TTC549 (cell line): ENCODE measurements around the gene HYAL3.
"Not testable (repeated sequence)": the region's sequence is repeated elsewhere in the genome, so short reads cannot be mapped to it uniquely, and the experiment has no call there.

Experiments
- FAIRE-seq: peaks from 2 replicates; lab custom pipeline; 2012; peaks lifted over from hg19 to GRCh38; lab: Jason Lieb, UNC

HYAL3 gene

GRCh38 chr3:50269460-50269859 lies 29.7 kb downstream of the HYAL3 start:
- FAIRE-seq, result no peak

GRCh38 chr3:50268703-50269451 lies 30.3 kb downstream of the HYAL3 start, which contains the start of gene SEMA3B:
TSS of gene SEMA3B (plus strand) at chr3:50269147. CDS start at chr3:50269241, 94 bp downstream.
- no peak for FAIRE-seq

DNA sequence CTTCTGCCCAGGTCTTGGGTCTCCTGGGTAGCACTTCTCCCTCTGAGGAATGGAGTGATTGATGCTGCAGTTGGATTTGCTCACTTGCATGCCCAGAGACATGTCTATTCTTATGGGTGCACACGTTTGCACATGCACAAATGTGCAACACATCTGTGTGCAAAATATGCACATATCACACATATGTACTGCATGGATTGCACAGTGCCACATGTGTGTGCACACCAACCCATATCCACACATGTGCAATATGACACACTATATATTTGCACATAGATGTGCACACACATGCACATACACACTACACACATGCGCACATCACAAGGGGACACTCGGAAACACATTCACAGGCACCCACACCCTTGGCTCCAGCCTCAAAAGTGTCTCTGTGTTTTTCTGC lies 30.9 kb downstream of the HYAL3 start:
- no peak for FAIRE-seq

GRCh38 chr3:50267280-50267913 lies 31.8 kb downstream of the HYAL3 start:
- FAIRE-seq, result no peak

DNA sequence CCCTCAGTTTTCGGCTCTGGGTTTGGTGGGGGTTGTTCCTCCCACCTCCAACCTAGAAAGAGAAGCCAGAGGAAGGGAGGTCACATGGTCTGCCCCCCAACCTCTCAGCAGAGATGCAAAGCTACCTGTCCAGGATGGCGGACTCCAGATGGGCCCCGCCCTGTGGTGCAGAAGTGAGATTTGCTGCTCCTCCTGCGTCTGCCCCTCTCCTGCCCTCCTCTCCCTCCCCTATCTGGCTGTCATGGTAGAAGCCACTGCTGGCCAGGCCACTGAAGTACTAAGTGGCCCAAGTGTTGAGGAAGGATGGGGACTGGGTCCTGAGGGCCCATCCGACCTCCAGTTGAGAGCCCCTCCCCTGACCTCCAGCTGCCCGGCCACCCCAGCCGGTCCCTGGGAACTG lies 32.4 kb downstream of the HYAL3 start:
- no peak for FAIRE-seq

DNA sequence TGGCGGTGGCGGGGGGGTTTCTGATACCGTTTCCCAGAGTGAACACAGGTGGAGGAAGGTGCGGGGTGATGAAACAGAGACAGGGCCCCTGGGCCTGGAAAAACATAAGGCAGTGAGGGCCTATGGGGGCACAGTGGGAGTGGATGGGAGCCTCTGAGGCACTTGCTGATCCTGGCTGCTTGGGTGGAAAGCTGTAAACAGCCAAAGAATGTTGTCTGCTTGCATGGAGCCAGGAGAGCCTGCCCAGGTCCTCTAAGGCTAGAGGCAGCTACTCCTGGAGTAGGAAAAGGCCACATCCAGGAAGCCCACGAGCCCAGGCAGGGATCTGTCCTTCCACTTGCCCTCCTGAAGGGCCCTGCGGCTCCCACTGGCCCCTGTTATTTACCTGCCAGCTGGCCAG lies 33.2 kb downstream of the HYAL3 start:
- no peak for FAIRE-seq

DNA sequence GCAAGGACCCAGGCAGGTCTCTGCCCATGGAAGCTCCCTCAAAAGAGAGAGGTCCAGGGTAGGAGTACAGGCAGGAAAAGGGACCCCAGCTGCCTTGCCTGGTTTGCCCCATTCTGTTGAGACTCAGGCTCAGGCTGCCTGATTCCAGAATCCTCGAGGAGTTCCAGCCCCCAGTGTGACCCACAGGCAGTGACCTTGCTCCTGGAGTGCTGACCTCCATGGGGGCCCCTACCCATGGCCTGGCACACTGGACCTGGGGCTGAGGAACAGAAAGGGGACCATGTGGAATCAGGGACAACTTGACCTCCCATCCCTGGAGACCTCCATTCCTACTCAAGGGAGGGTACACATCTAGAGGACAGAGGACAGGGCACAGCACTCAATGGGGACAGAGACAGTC lies 33.6 kb downstream of the HYAL3 start:
- no peak for FAIRE-seq

DNA sequence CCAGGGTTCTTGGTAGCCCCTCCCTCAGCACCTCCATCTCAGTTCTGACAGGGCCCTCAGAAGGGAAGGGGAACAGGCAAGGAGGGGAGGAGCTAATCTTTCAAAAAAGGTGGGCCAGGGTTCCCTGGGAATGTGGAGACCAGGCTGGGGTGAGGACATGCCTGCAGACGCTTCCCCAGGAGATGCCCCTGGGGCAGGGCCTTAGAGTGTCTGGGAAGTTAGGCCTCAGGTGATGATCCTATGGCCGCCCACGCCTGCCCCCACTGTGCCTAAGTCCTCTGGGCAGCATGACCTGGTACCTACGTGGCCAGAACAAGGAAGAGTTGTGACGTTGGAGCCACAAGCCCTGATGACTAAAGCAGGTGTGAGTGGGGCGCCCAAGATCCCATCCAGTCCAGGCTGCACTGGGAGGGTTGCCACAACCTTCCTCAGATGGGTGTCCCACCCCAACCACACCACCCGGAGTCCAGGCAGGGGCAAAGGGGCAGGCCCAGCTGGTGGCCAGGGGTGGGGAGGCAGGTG lies 34.2 kb downstream of the HYAL3 start:
- no peak for FAIRE-seq

- FAIRE-seq, result no peak
These were observed 34.7 kb downstream of the HYAL3 start for GRCh38 chr3:50264383-50264963.

GRCh38 chr3:50263478-50264382 lies 35.5 kb downstream of the HYAL3 start:
- FAIRE-seq, result no peak

DNA sequence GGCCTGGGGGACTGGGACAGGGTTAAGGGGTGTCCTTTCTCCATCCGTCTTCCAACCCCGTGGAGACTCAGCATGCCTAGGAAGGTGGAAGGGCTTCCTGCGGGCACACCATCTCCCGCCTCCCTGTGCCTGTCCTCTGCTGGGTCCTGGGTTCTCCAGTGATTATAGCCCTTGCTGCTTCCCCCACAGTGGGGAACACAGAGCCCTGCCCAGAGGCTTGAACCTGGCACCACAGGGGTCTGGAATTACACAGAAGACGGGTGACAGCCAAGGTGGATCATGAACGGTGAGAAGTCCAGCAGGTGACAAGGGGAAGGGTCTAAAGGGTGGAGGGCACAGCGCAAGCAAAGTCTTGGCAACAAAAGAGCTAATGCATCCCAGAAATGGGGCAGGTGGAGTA lies 36.4 kb downstream of the HYAL3 start:
- FAIRE-seq, result no peak

DNA sequence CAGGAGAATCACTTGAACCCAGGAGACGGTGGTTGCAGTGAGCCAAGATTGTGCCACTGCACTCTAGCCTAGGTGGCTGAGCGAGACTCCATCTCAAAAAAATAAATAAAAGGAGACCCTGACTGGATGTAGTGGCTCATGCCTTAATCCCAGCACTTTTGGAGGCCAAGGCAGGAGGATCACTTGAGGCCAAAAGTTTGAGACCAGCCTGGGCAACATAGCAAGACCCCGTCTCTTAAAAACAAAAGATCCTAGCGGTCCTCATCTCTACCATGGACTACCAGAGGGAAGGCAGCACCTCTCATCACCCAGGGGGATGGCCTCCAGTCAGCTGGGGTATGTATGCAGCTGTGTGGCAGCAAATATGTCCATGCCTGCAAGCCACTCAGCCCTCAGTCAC lies 37.0 kb downstream of the HYAL3 start:
- FAIRE-seq, result not testable (repeated sequence)

DNA sequence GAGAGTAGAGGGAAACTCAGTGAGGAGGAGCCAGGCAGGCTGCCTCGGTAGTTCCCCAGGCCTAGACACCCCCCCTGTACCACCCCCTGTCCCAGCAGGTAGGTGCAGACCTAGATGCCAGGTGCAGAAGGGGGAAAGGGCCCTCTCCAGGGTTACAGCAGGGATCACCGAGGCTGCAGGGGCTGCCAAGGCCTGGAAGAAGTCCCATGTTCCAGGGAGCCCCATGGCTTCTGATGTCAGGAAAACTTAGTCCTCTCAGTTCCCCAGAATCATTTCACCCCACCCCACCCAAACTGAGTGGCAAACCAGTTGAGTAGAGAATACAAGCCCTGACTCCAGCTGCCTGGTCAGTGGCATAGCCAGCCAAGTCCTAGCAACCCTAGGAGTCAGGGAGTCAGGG lies 37.7 kb downstream of the HYAL3 start:
- FAIRE-seq, result no peak

- no peak for FAIRE-seq
These were observed 38.2 kb downstream of the HYAL3 start for GRCh38 chr3:50260942-50261441.

DNA sequence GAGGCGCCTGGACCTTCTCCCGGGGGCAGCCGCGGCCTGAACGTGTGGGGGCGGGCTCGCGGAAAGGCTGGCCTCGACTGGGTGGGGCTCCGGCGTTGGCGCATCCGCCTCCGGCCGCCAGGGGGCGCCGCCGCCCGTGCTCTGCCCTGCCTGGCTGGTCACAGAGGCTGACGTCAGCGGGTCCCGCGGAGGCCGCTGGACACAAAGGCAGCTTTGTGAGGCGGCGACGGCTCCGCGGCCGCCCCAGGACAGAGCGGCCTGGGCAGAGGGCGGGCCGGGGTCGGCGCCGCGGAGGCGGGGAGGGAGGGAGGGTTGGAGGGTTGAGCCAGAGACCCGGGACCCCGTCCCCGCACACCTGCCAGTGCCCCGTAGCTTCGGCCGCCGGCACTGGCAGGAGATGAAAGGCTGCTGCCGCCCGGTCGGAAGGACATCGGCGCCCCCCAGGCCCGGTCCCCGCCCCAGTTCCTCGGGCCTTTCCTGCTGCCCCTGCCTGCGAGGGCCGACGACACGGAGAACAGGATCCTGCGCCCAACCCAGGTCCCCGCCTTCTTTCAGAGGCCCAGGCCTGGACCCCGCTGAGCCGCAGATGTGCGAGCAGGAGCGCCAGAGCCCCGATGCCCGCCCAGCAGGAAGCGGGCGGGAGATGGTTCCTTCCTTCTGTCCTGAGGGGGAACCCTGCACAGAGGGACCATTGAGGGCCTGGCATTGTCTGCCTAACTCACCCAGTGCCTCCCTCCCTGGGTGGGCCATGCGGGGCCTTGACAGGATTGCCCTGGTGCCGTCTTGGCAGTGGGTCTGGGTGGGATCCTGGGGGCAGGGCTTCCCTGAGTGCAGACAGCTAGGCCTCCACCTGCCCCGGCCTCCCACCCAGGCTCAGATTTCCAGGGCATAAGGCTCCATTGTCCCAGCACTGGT lies 38.9 kb downstream of the HYAL3 start:
- no peak for FAIRE-seq

- no peak for FAIRE-seq
These were observed 39.7 kb downstream of the HYAL3 start for GRCh38 chr3:50259432-50260026.

GRCh38 chr3:50258979-50259378 lies 40.2 kb downstream of the HYAL3 start:
- FAIRE-seq, result no peak

GRCh38 chr3:50258029-50258680 lies 41.0 kb downstream of the HYAL3 start:
- FAIRE-seq, result no peak

GRCh38 chr3:50256978-50257890 lies 42.0 kb downstream of the HYAL3 start:
- FAIRE-seq, result no peak
